ENCODE results near the gene EFNA5.

GRCh38 chr5:107572715-107573368 is 97.9 kb downstream of the EFNA5 start:
- no peak for TF ChIP-seq CTCF (IDR thresholded peaks at IDR 0.05)
- TF ChIP-seq POLR2A (IDR thresholded peaks at IDR 0.05), result no peak

Measured in lower leg skin (tissue), 3 donors.